Panc1 (cell line): Measurements from ENCODE around the gene MTMR2. TPM values are rescaled to one million over a fixed set of nuclear protein-coding genes. Genes with fewer than 3 reads are reported as not detected.

ENCODE experiments used
- ATAC-seq: fragments of 200-7000 bp; cut with Tn5 transposase; 2 replicates; pipeline ENCODE4 v1.9.1; 2020; ENCODE audit warnings: mild to moderate bottlenecking, moderate library complexity
- BruUV-seq: library from RNA; stranded (reverse); fragments of 400-500 nt; replicated peaks from 2 replicates; lab custom pipeline; 2021; lab: Mats Ljungman, UMichigan
- CTCF ChIA-PET: fragments of 300-600 bp; sonication (Branson Sonifier 250); formaldehyde crosslinking; loops from one replicate; lab custom pipeline; 2022; ENCODE audit warnings: antibody characterized with exemption; lab: Charles Lee
- POLR2A ChIA-PET: fragments of 300-600 bp; sonication (Branson Sonifier 250); formaldehyde crosslinking; loops from one replicate; lab custom pipeline; 2022; ENCODE audit warnings: antibody characterized with exemption; lab: Charles Lee
- DNase-seq: peaks from one replicate; pipeline ENCODE4 v3.0.0-alpha.2; 2010; ENCODE audit warnings: low read depth, low spot score
- H3K27ac ChIP-seq: 2 replicates; pipeline ENCODE4 v1.5.1; 2011; ENCODE audit warnings: mild to moderate bottlenecking, low read length, inconsistent platforms
- H3K27me3 ChIP-seq: fragments of 200-500 bp; sonication (Bioruptor generic); 2 replicates; pipeline ENCODE4 v1.6.0; 2014; ENCODE audit warnings: low read length, inconsistent platforms; ENCODE audit not compliant: control insufficient read depth, insufficient read depth
- H3K36me3 ChIP-seq: fragments of 200-500 bp; sonication (Bioruptor generic); 2 replicates; pipeline ENCODE4 v1.5.1; 2014; ENCODE audit warnings: inconsistent platforms, mild to moderate bottlenecking, low read length, moderate library complexity; ENCODE audit not compliant: control insufficient read depth, insufficient read depth
- H3K4me1 ChIP-seq: 2 replicates; pipeline ENCODE4 v1.5.1; 2011; ENCODE audit warnings: inconsistent platforms, mild to moderate bottlenecking, low read length, moderate library complexity; ENCODE audit not compliant: control insufficient read depth, insufficient read depth
- H3K4me3 ChIP-seq, 2 experiments: 2 replicates each; pipeline ENCODE4 v1.5.1; 2011 to 2012; ENCODE audit warnings: low read depth in 2 of 2, low read length in 2 of 2, mild to moderate bottlenecking in 2 of 2, inconsistent platforms in 1 of 2, moderate library complexity in 1 of 2
- H3K9me3 ChIP-seq: fragments of 200-500 bp; sonication (Bioruptor generic); 2 replicates; pipeline ENCODE4 v1.5.1; 2014; ENCODE audit warnings: low read depth, mild to moderate bottlenecking, inconsistent platforms, low read length, moderate library complexity; ENCODE audit not compliant: control insufficient read depth, insufficient read depth
- CTCF ChIP-seq: fragments of 450-650 bp; IDR thresholded peaks from 2 replicates; pipeline ENCODE4 v1.5.1; 2017; ENCODE audit warnings: mild to moderate bottlenecking
- POLR2AphosphoS5 ChIP-seq: IDR thresholded peaks from 2 replicates; pipeline ENCODE4 v1.6.1; 2012; ENCODE audit warnings: mild to moderate bottlenecking, low read depth, low read length, moderate library complexity
- REST ChIP-seq, 2 experiments: IDR thresholded peaks; 2 replicates each; pipeline ENCODE4 v1.6.1; 2011 to 2012; ENCODE audit warnings: low read depth in 2 of 2, control low read depth in 1 of 2, low read length in 1 of 2, mild to moderate bottlenecking in 1 of 2, moderate library complexity in 1 of 2; ENCODE audit not compliant: insufficient read depth in 1 of 2
- SIN3A ChIP-seq: IDR thresholded peaks from 2 replicates; pipeline ENCODE4 v1.6.1; 2012; ENCODE audit warnings: low read depth, mild to moderate bottlenecking, low read length, moderate library complexity, borderline replicate concordance; ENCODE audit not compliant: insufficient read depth
- TCF7L2 ChIP-seq: IDR thresholded peaks from 2 replicates; pipeline ENCODE4 v1.6.1; 2011; ENCODE audit warnings: mild to moderate bottlenecking, low read depth, low read length, inconsistent platforms
- in situ Hi-C: cut with HindIII; loops from 2 replicates; pipeline ENCODE4 v1.10.0; 2016; ENCODE audit warnings: low sequenced_read_pairs, low pct_unique_long_range_greater_than_20kb
- intact Hi-C: fragments of 100-400 bp; cut with micrococcal nuclease; formaldehyde crosslinking; loops from one replicate; pipeline ENCODE4 v1.10.0; 2022; ENCODE audit not compliant: unreplicated experiment
- total RNA-seq: library from RNA; stranded (reverse); gene quantifications from one replicate; pipeline ENCODE4 v1.2.1, GENCODE V29; 2021; ENCODE audit not compliant: unreplicated experiment

MTMR2 gene
- total RNA-seq, 1 experiment from 2014 or later: 44.8 TPM

- no peak for TF ChIP-seq CTCF
- TF ChIP-seq REST (IDR thresholded peaks at IDR 0.05; ENCODE audit: insufficient read depth in 1 of 2, low read depth in 2 of 2, low read length in 1 of 2): no peak
- TF ChIP-seq POLR2AphosphoS5: no peak
- no peak for TF ChIP-seq SIN3A
- no peak for TF ChIP-seq TCF7L2
- BruUV-seq: no TSS peak
- no peak for ATAC-seq
- Histone ChIP-seq H3K4me1 (no peaks in the 10 kb centered on the region), H3K36me3 (no peaks in the 10 kb centered on the region), H3K27me3 (no peaks in the 10 kb centered on the region), H3K27ac (no peak overlapping the region), H3K4me3 (no peak overlapping the region), H3K9me3 (peaks cover 7% of the 10 kb centered on the region; the same call in 1 of the 2 replicates)
- in situ Hi-C loops: no loop called here
- ChIA-PET CTCF (no interaction called here), POLR2A (no interaction called here)
- intact Hi-C loops: no loop called here
- DNase-seq: no peak
Observed at GRCh38 chr11:95933594-95933993, 9.7 kb upstream of the MTMR2 start.

GRCh38 chr11:95931916-95932315 is 8.0 kb upstream of the MTMR2 start:
- Histone ChIP-seq H3K4me1 (no peaks in the 10 kb centered on the region), H3K9me3 (peaks cover 7% of the 10 kb centered on the region; the same call in 1 of the 2 replicates), H3K4me3 (no peak overlapping the region), H3K36me3 (no peaks in the 10 kb centered on the region), H3K27me3 (no peaks in the 10 kb centered on the region), H3K27ac (no peak overlapping the region)
- intact Hi-C loops (no loop called here), in situ Hi-C loops (no loop called here)
- no peak for DNase-seq
- no peak for ATAC-seq
- ChIA-PET POLR2A (no interaction called here), CTCF (no interaction called here)
- TF ChIP-seq TCF7L2 (no peak), CTCF (no peak), POLR2AphosphoS5 (no peak), REST (IDR thresholded peaks at IDR 0.05; ENCODE audit: insufficient read depth in 1 of 2, low read depth in 2 of 2, low read length in 1 of 2) (no peak), SIN3A (no peak)
- no TSS peak for BruUV-seq
